GM12873 (cell line): Measurements from ENCODE around the gene PLEKHG5.

ENCODE experiments used
- CTCF ChIP-seq: IDR thresholded peaks from 2 replicates; pipeline ENCODE4 v1.5.1; 2012; ENCODE audit warnings: low read depth, mild to moderate bottlenecking, moderate library complexity, low read length, control low read depth; ENCODE audit not compliant: insufficient read depth; ENCODE audit errors: missing control alignments

Gene PLEKHG5

GRCh38 chr1:6447016-6447817, 44.2 kb downstream of the PLEKHG5 start:
- no peak for TF ChIP-seq CTCF

- TF ChIP-seq CTCF, result no peak
These were observed 44.8 kb downstream of the PLEKHG5 start for GRCh38 chr1:6446665-6447015.

- TF ChIP-seq CTCF, result peak; percentile 61
These were observed 46.3 kb downstream of the PLEKHG5 start for GRCh38 chr1:6445062-6445763.

GRCh38 chr1:6444377-6444776, 47.1 kb downstream of the PLEKHG5 start:
- TF ChIP-seq CTCF, result no peak

- TF ChIP-seq CTCF, result no peak
These were observed 47.9 kb downstream of the PLEKHG5 start for GRCh38 chr1:6443339-6444115.

GRCh38 chr1:6441586-6441985, 49.9 kb downstream of the PLEKHG5 start:
- no peak for TF ChIP-seq CTCF
